BE2C (cell line): ENCODE data around the gene RNU6-7.

Source experiments
- DNase-seq: peaks from one replicate; pipeline ENCODE4 v3.0.0-alpha.2; 2020
- H3K27me3 ChIP-seq: fragments of 250-450 bp; sonication (Bioruptor Pico); 2 replicates; pipeline ENCODE4 v1.5.1; 2020; ENCODE audit warnings: mild to moderate bottlenecking
- H3K36me3 ChIP-seq: fragments of 250-450 bp; sonication (Bioruptor Pico); 2 replicates; pipeline ENCODE4 v1.5.1; 2020; ENCODE audit warnings: mild to moderate bottlenecking
- H3K4me1 ChIP-seq: fragments of 250-450 bp; sonication (Bioruptor Pico); 2 replicates; pipeline ENCODE4 v1.5.1; 2020
- H3K4me3 ChIP-seq: 2 replicates; pipeline ENCODE4 v1.5.1; 2011; ENCODE audit warnings: low read depth, low read length
- H3K9me3 ChIP-seq: fragments of 250-450 bp; sonication (Bioruptor Pico); 2 replicates; pipeline ENCODE4 v1.5.1; 2020
- CTCF ChIP-seq: IDR thresholded peaks from 2 replicates; pipeline ENCODE4 v1.5.1; 2012; ENCODE audit warnings: mild to moderate bottlenecking, low read depth, low read length

RNU6-7 gene

DNA sequence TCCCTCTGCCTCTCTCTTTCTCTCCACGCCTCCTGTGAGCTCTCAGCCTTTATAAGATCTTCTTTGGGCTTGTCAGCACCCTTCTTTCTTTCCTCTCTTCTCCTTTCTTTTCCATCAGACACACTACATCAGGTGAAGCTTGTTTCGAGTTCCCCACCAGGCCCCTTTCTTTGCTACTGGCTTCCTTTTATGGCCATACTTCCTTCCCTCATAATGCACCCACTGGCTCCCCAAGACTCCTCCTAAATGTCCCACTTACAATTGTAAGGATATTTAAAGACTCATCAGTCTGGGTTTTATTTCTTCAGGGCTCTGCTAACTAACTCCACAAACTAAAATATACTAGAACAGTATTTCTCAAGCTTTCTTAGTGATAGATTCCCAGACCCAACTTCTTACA lies 4.7 kb downstream of the RNU6-7 start:
- Histone ChIP-seq H3K36me3 (no peaks in the 10 kb centered on the region), H3K27me3 (no peaks in the 10 kb centered on the region), H3K9me3 (no peaks in the 10 kb centered on the region), H3K4me1 (peaks cover 5% of the 10 kb centered on the region; the same call in 1 of the 2 replicates), H3K4me3 (no peak overlapping the region)
- no peak for DNase-seq
- TF ChIP-seq CTCF: no peak

DNA sequence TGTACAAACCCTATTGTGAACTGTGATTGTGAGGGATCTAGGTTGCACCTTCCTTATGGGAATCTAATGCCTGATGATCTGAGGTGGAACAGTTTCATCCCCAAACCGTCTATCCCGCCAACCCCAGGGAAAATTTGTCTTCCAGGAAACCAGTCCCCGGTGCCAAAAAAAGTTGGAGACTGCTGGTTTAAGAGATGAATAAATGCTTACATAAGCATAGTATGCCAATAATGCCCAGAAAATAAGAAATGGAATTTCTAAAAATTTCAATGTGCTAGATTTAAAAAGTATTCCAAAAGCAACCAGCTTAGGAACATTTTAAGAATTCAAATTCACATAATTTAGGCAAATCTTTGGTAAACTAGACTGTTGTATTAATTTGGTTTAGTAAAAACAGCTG lies 6.6 kb downstream of the RNU6-7 start:
- Histone ChIP-seq H3K4me1 (peaks cover 5% of the 10 kb centered on the region; the same call in 1 of the 2 replicates), H3K36me3 (no peaks in the 10 kb centered on the region), H3K9me3 (no peaks in the 10 kb centered on the region), H3K27me3 (no peaks in the 10 kb centered on the region), H3K4me3 (no peak overlapping the region)
- TF ChIP-seq CTCF: no peak
- no peak for DNase-seq

DNA sequence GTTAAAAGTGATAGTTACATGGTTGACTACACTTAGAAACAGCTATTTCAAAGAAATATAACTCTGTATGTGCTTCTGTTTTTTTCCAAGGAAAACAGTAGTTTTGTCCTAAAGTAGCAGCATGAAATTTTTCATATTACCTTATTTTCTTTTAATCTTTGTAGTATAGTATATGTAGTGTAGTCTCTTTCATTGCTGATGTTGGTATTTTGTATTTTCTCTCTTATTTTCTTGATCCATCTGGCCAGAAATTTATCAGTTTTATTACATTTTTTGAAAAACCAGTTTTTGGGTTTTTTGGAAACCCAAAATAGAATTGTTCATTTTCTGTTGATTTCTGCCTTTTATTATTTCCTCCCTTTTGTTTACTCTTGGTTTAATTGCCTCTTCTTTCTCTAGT lies 7.6 kb downstream of the RNU6-7 start:
- Histone ChIP-seq H3K36me3 (no peaks in the 10 kb centered on the region), H3K27me3 (no peaks in the 10 kb centered on the region), H3K4me3 (no peak overlapping the region), H3K9me3 (no peaks in the 10 kb centered on the region), H3K4me1 (peaks cover 5% of the 10 kb centered on the region; the same call in 1 of the 2 replicates)
- TF ChIP-seq CTCF: no peak
- DNase-seq: no peak

GRCh38 chr14:32211068-32211404 lies 9.2 kb downstream of the RNU6-7 start:
- Histone ChIP-seq H3K4me3 (no peak overlapping the region), H3K27me3 (no peaks in the 10 kb centered on the region), H3K36me3 (no peaks in the 10 kb centered on the region), H3K9me3 (no peaks in the 10 kb centered on the region), H3K4me1 (peaks cover 5% of the 10 kb centered on the region; the same call in 1 of the 2 replicates)
- no peak for TF ChIP-seq CTCF
- DNase-seq: no peak

DNA sequence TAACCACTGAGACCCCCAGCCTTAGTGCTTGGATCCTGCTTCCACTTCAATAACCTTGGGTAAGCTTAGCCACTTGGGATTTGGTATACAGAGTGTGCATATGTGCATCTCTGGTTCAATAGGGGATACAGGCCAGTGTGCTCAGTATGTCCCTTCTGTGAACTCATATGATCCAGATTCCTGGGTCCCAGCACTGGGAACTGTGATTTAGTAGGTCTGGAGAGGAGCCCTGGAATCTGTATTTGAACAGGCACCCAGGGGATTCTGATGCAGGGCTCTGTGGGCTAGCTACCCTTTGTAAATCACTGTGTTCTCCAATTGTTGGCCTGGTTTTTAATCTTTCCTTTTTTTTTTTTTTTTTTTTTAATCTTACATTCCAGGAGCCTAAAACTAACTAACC lies 11.0 kb downstream of the RNU6-7 start:
- H3K4me3 ChIP-seq: no peak overlapping the region
- no peaks in the 10 kb centered on the region for H3K27me3 ChIP-seq
- TF ChIP-seq CTCF: no peak
- no peaks in the 10 kb centered on the region for H3K9me3 ChIP-seq
- no peak for DNase-seq
- no peaks in the 10 kb centered on the region for H3K36me3 ChIP-seq
- 0 out of 2 replicates have a peak, but pooled peaks cover under 1% of the 10 kb centered on the region for H3K4me1 ChIP-seq

- DNase-seq: peak; percentile 36
- Histone ChIP-seq H3K4me3 (peak overlapping the region; percentile 43), H3K4me1 (no peaks in the 10 kb centered on the region), H3K36me3 (no peaks in the 10 kb centered on the region), H3K9me3 (no peaks in the 10 kb centered on the region), H3K27me3 (no peaks in the 10 kb centered on the region)
- TF ChIP-seq CTCF: peak; percentile 23; the same call in 1 of the 2 replicates
These were observed 15.5 kb downstream of the RNU6-7 start for GRCh38 chr14:32217301-32217700.
